HG03439 (cell line): ENCODE results near the gene RAB30.

Experiments
- ATAC-seq: cut with Tn5 transposase; IDR thresholded peaks from one replicate; pipeline ENCODE4 v1.9.1; 2021; ENCODE audit warnings: mild to moderate bottlenecking, moderate library complexity; ENCODE audit not compliant: unreplicated experiment

The RAB30 gene

DNA sequence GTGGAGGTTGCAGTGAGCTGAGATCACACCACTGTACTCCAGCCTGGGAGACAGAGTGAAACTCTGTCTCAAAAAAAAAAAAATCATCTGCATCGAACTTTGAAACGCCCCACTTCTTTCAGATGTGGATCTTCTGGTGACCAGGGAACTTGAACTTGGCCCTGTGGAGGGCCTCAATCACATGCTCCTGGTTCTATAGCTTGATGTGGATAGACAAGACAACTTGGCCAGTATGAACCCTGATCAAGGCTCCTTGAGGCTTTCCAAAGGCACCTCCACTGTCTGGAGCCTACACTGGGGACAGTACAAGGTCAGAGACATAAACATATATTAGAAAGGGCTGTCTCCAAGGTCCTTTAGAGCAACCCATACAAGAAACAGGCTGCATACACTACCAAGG lies 30.6 kb downstream of the RAB30 start:
- no peak for ATAC-seq

DNA sequence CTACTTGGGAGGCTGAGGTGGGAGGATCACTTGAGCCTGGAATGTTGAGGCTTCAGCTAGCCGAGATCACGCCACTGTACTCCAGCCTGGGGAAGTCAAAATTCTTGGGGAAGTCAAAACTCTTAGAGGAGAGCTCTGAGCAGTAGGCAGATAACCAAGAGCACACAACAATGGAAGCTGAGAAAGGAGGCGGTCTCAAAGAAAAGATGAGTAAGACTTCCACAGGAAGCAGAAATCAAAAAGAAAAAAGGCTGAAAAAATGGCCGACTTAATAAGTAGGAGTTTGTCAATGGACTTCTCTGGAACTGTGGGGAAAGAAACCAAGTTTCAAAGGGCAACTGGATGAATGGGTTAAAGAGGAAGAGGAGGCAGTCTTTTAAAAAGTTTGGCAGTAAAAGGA lies 32.1 kb downstream of the RAB30 start:
- ATAC-seq: no peak

DNA sequence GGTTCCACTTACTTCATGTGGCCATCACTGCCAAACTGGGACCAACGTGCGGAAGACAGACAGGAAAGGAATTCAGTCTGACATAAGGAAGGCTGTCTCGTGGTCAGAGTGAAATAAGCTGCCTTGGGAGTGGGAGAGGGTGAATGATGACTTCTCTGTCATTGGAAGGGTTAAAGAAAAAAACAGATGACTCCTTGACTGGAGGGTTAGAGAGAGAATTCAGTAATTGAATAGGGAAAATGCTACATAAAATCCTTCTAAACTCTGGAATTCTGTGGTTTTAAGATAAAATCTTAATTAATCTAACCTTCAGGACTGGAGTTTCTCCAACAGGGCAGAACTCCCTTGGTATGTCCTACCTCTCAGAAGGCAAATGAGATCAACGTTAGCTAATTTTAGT lies 33.8 kb downstream of the RAB30 start:
- no peak for ATAC-seq

DNA sequence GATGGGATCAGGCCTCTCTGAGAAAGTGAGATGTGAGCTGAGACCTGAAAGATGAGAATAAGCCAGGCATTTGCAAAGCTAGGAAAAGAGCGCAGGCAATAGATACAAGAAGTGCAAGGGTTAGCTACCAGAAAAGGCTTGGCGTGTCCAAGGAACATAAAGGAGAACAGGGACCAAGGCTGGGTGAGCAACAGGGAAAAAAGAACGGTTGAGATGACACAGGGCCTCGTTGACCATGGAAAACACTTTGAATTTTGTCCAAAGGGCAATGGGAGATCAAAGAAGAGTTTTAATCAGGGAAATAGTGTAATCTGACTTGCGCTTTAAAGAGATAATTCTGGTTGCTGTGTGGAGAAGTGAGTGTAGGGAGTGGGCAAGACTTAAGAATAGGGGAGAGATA lies 35.0 kb downstream of the RAB30 start:
- no peak for ATAC-seq

DNA sequence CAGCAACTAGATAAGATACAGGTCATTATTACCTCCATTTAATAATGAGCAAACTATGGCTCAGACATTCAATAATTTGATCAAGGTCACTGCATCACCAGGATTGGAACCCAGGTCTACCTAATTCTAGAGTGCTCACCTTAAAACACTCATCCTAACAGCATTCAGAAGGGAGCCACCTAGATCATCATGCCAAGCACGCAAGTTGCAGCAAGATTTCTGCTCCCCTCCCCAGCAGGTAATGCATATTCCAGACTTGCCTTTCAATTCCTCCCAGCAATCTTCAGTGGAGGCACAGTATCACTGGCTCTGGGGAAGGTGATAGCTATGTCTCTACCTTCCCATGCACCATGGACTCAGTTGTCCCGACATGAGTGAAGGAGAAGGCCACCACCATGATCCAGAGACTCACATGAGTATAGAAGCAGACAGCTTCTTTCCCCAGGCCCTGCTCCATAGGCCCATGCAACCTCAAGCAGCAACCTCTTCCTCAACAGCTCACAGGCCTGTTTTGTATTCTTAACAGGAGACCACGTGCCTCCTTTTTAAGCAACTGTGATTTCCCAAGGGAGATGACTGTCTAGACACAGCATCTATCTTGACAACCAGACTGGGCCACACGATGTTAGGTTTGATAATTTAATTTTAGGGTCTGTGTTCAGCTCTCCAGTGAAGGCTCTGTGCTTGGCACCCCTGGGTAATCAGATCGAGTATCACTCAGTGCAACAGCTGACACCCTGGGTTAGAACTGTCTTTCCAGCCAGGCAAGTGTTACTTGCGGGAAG lies 36.4 kb downstream of the RAB30 start:
- ATAC-seq: peak; percentile 40

DNA sequence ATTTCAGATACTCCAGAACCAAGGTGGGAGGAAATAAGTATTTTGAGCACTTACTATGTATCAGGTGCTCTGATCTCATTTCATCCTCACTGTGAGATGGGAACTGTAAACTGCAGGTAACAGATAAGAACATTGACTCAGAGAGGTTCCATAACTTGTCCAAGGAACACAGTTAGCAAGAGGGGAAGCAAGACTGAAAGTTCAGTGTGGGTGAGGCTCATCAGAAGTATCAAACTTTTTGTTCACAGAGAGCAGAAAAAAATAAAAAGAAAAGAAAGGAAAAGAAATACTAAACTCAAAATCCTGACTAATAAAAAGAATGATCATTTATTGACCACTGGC lies 37.1 kb downstream of the RAB30 start:
- no peak for ATAC-seq

DNA sequence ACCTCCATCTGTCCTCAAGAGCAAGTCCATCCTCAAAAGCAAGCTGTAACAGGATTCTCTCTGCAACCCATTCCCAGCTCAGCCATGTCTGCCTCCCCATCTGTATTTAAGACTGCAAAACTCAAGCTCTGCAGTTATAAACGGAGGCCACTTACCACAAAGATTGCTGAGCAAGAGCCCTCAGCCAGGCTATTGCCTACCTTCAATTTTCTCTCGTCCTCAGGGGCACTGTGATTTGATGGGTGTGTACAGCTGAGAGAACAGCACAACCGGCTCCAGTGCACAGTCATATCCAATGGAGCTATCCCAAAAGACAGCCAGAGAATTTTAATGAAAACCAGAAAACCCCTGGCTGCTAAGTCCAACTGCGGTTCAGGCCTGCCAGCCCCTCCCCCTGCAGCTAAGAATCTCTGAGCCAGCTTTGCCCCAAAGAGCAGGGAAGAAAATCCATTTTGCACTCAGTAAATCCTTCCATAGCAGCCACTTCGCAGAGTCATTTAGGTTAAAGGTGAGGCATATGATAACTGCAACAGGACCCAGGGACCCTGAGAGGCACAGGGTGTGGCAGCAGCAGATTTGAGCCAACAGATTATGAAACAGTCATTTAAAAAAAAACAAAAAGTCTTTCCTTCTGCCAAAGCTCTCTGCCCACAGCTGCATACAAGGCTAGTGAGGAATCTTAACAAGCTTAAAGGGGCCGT lies 37.6 kb downstream of the RAB30 start:
- no peak for ATAC-seq

DNA sequence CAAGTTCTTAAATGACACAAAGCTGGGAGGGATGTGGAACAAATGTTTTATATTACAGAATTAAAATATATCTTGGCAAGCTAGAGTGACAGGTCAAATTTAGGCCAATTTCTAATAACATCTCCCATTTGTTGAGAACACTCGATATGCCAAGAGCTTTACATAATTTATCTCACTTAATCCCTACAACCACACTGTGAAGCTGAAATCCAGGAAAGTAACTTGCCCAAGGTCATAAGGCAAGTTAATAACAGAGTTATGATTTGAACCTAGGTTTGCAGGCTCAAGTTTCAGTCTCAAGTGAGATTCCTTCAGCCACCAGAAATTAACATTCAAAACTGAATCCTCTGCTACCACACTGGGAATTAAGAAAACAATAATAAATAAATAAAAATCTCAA lies 38.3 kb downstream of the RAB30 start:
- no peak for ATAC-seq

DNA sequence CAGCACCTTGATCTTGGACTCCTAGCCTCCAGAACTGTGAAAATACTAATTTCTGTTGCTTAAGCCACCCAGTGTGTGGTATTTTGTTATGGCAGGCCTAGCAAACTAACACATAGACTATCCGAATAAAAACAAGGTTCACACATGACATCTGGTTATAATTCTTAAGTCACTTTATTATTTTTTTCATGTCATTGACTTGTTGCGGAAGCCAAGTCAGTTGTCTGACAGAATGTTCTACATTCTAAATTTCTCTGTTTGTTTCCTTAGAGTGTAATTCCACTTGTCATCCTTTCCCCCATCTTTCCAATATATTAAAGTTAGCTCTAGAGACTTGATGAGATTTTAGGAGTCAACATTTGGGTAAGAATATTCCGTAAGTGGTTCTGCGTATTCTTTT lies 40.6 kb downstream of the RAB30 start:
- ATAC-seq: no peak

DNA sequence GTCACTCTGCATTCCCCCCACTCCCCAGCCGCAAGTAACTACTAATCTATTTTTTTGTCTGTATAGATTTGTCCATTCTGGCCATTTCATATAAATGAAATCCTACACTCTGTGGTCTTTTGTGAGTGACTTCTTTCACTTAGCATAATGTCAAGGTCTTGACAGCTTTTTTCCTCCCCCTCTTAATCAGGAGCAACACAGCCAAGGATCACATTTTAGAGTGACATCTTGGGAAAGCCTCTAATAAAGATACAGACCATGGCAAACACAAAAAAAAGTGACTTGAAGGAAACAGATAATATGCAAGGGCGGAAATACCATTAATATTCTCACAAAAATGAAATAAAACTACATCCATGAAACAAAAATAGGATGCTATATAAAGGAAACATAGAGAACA lies 43.9 kb downstream of the RAB30 start:
- ATAC-seq: no peak

DNA sequence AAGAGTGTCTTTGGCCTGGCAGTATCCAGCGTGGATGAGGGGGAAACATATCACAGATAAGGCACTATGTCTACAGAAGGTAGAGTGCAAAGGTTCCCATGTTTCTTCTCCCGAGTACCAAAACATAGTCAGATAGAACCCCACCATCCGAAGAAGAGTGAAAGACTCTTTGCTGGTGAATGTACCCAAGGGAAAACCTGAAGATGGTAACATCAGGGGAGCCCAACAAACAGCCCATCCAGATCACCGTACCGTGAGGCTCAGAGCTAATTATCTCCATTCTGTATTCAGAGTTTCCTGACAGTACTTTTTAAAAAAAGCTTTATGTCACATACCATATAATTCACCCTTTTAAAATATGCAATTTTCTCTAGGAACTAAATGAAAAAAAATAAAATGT lies 44.4 kb downstream of the RAB30 start:
- no peak for ATAC-seq

DNA sequence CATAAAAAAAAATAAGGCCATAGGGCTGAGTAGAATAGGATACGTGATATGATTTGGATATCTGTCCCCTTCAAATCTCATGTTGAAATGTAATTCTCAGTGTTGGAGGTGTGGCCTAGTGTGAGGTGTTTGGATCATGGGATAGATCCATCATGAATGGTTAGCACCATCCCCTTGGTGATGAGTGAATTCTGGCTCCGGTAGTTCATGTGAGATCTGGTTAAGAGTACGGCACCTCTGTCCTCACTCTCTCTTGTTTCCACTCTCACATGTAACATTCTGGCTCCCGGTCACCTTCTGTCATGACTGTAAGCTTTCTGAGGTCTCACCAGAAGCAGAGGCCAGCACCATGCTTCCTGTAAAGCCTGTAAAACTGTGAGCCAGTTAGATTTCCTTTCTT lies 45.5 kb downstream of the RAB30 start:
- ATAC-seq: no peak

DNA sequence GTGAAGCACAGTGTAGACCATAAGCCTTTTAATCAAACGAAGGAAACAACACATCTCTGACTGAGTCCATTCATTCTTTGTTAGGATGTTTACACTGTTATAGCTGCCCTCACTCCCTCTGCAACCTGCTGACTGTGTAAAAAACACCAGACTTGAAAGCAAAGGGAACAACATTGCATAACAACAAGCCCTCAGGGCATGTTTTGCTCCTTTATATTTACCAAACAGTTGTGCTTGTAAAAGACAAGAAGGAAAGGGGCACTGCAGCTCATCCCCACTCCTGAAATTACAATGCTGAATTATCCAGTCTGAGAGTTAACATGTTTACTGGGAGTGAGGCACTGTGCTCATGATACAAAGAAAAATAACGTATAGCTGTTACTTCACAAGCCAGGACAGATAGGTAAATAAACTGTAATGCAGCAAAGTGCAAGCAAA lies 46.4 kb downstream of the RAB30 start:
- ATAC-seq: no peak

DNA sequence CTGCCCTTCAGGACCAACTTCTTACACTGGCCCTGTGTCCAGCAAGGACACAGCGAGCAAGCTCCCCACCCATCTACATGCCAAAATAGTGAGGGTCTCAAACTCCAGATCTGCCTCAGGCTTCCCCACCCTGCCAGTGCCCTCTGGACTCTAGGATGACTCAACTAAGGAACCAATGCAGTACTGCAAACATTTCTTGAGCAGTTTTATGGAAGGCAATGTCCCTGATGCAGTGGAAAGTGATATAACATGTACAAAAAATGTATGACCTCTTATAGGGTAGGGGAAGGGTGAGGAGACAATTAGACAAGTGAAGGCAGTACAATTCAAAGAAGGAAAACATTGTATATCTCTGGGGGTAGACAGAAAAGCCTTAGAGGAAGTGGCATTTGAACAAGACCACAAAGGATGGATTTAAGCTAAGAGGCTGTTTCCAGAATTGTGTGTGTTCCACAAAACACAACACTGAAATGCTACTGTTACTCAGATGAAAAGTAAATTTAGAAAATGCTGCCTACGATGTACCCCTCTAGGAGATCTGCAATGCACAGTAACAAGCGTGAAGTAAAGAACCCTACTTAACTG lies 47.3 kb downstream of the RAB30 start:
- ATAC-seq: no peak

DNA sequence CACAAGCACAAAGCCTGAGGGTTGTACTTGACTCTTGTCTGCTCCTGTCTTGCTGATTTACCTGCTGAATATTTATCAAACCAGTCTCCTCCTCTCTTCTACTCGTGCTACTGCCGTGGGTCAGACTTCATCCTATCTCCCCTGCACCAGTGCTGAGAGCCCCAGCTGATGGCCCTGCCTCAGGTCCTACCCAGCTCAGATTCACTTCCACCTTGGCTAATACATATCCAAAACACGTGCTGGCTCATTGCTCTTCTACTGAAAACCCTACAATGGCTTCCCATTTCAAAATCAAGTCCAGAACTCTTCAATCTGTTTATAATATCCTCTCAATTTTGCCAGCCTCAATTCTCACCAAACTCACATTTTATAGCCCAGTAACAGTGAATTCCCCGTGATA lies 48.3 kb downstream of the RAB30 start:
- ATAC-seq: no peak

DNA sequence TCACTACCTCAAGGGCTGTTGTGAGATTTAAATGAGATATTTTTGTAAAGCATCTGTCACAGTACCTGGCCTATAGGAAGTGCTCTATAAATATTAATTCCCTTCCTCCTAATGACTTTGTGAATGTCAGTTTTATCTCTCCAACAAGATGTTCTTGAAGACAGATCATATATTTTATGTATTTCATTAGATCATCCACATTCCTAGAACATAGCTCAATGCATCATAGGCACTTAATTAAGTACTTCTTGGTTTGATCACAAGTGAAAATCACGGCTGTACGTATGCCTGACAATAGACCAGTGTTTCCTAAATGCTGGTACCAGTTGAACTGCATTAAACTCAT lies 49.9 kb downstream of the RAB30 start:
- ATAC-seq: no peak

DNA sequence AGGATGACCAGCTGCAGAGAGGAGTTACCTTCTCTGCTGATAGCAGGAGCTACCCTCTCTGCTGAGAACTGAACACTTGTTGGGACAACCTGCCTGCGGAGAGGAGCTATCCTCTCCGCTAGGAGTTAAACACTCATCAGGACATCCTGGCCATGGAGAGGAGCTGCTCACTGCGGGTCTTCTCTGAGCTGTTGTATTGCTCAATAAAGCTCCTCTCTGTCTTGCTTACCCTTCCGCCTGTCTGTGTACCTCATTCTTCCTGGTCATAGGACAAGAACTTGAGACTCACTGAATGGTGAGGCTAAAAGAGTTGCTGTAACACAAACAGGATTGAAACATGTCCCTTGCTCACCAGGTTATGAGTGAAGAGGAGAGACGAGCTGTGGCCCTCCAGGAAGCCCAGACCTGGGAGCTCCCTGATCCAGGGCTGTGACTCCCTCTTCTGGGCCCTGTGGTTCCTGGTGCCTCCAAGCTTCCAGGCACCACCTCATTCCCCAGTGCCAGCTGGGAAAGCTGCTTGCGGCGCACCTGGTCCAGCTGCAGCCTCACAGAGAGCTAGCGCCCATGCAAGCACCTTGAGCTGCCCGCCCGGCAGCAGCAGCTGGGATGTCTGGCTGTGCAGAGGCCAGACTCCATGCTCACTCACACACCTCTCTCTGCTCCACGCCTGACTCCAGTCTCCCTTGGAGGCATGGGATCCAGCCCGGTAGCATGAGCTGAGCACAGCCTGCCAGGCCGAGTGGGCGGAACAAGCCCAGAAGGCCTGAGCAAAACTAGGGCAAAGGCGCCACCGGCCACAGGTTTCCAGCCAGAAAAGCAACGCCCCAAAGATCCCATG lies 50.5 kb downstream of the RAB30 start:
- no peak for ATAC-seq

DNA sequence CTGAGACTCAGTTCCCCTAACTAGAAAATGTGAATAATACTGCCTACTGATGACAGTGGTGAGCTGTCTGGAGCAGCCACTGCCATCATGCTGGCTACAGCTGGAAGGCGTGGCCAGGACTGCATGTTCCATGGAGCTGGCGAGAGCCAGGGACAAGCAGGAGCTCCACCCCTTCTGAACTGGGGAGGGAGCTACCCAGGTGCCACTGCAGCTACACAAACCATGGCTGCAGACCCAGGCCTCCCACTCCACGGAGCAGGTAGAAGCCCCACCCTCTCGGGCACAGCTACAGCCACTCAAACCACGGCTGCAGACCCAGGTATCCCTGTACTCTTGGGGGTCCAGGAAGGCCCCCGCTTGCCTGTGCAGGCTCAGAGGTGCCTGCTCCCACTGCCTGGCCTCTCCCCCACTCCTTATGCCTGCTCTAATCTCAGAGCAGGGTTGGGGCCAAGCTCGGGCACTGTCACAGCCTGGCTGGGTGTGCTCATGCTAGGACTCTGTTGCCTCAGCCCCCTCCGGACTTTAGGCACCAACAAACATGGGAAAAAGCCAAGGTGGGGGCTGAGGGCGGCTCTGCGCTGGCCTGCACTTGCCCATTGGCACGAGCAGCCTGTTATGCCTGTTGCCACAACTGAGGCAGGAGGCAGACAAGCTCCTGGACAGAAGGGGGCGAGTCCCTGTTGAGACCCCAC lies 51.7 kb downstream of the RAB30 start:
- ATAC-seq: no peak

DNA sequence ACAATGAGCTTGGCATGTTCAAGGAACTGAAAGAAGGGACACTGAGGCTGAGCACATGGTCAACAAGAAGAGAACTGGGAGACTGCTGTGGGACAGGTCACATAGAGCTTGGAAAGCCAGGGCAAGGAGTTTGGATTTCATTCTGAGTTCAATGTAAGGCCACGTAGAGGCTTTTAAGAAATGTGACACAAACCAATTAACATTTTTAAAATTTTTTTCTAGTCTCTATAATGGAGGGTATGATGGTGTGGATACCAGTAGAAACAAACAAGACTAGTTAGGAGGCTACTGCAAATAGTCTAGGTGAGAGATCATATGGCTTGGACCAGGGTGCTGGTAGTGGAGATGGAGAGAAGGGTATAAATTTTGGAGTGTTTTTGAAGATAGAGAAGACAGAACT lies 56.7 kb downstream of the RAB30 start:
- no peak for ATAC-seq

DNA sequence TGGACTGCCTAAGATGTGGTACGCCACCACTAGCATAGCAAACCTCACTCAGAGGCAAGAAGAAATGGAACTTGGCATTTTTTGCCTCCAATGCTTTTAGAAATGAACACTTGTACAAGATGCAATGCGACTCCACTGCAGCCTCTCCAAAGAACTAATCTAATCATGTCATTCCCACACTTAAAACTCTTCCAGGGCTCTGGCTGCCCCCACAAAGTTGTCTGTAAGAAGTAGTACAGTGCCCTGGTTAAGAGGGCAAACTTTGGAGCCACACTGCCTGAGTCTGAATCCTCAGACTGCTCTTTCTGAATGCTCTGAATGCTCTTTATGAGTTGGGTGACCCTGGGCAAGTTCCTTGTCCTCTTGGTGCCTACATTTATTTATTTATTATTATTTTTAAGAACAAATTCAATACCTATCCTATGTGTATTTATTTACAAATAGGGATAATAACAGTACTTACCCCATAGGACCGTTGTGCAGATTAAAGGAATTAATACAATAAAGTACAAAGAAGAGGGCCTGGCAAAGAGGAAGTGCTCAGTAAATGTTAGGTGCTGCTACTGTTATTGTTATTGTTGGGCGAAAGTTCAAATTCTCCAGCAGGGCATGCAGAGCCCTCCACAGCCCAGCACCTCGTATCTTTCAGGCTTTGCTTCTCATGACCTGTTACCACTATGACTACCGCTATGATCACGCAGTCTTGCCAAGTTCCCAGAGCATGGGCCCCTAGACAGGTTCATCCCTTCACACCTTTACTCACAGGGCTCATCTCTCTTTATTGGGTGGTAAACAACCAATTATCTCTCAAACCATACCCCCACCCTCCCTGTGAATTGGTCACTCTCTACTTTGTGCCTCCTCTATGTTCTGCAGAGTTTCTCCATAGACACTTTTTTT lies 59.3 kb downstream of the RAB30 start:
- no peak for ATAC-seq
